CD4-positive, alpha-beta T cell treated with Interleukin-6 for 4 hours (primary cell): Measurements from ENCODE around the gene TRMT13.

Experiments
- DNase-seq: peaks from one replicate; pipeline ENCODE4 v3.0.0-alpha.2; 2020; ENCODE audit warnings: mixed read lengths

The TRMT13 gene, protein sequence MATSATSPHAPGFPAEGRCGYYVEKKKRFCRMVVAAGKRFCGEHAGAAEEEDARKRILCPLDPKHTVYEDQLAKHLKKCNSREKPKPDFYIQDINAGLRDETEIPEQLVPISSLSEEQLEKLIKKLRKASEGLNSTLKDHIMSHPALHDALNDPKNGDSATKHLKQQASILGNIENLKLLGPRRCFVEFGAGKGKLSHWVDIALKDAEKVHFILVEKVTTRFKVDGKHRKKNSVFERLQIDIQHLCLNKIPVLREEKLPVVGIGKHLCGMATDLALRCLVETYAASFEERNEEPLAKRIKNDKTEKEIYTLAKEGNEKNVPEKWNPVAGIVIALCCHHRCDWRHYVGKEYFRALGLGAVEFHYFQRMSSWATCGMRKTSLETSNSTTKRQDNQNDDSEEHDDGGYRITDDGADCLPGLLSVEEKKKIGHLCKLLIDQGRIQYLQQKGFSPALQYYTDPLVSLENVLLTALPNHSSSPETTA

DNA sequence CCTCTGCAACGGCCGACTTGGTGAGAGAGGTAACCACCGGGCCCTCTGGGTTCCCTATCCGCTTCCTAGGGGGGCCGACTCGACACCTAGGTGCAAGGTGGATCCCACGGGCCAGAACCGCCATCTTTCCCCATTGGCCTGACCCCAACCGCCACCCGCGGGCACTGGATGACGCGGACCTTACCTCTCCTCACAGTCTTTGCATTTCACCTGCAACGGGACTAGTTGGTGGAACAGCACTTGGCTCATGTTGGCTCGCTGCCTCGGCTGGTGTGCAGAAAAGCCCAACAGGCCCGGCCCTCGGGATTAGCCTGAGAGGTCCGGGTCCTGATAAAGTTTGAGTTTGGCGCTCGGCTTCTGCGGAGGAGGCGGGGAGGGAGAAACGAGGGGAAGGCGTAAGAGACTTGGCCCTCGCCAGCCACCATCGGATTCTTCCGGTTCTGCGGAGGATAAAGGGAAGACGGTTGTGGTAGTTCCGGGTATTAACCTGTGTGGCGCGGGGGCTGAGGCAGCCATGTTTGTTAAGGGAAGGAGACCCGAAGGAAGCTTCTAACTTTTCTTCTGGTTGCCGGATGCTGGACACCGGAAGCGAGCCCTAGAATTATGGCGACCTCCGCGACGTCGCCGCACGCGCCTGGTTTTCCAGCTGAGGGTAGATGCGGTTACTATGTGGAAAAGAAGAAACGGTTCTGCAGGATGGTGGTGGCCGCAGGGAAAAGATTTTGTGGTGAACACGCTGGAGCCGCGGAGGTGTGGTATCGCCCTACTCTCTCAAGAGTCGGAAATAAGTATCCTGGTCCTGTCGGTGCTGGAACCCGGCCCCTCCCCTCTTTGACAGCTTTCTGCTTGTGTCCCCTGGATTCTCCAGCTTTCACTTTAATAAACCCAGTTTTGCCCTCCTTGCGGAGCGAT lies at the start of gene TRMT13, which contains the start of gene SASS6:
Gene TRMT13, plus strand, starts transcription at position 598 of the 912 bp plus-strand sequence. Its CDS starts 6 bp downstream, at position 604.
Gene SASS6, minus strand, starts transcription at position 365 of the 912 bp plus-strand sequence. Its CDS starts 116 bp downstream, at position 249.
- DNase-seq: peak; percentile 94

- DNase-seq: no peak
Measured at GRCh38 chr1:100087396-100087795, 45.6 kb upstream of the TRMT13 start.

GRCh38 chr1:100089082-100089481 lies 43.9 kb upstream of the TRMT13 start:
- DNase-seq: no peak

- DNase-seq: no peak
Measured at GRCh38 chr1:100090471-100090870, 42.5 kb upstream of the TRMT13 start.

DNA sequence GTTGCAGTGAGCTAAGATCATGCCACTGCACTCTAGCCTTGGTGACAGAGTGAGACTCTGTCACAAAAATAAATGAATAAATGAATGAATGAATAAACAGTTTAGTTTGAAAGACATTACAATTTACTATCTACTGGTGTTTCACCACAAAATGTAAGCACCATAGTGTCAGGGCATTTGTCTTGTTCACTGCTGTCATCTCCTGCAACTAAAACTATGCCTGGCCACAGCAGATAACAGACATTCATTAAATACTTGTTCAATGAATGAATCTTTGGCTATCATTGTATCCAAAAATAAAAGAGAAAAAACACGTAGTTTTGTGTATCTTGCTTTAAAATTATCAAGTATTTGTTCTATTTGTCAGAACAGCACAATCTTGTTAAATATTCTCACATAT lies 32.8 kb upstream of the TRMT13 start:
- DNase-seq: no peak

DNA sequence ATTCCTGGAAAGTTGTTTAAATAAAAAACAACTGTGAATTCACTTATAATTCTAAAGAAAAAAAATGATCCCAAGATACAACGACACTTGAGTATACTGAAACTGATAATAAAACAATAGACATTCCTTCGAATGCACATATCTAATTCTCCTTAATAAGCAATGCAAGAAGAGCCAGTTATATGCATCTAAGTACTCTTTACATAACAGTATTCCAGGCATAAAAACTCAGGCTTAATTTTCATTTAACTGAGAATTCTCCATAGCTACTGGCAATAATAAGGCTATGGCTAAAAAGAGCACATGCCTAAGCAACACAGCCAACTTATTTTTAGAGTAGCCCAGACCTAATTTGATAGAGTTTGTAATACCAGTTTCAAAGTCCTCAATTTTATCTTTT lies 31.4 kb upstream of the TRMT13 start:
- DNase-seq: no peak

DNA sequence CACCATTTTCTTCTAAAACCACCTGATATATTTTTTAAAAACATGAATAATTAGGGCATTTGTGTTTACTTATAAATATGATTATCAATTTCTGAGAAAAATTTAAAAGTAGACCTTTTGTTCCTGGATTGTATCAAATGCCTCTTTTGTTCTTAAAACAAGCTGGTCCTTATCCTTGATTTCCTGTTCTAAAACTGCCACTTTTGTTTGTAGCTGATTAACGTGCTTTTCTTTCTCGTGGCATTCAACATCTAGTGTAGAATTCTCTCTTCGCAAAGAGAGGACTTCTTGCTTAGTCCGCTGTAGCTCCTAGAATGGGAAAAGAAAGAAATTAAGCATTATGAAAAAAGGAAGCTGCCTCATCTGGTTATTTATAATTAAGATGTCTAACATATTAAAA lies 25.3 kb upstream of the TRMT13 start:
- DNase-seq: no peak

GRCh38 chr1:100109554-100110066 lies 23.4 kb upstream of the TRMT13 start:
- no peak for DNase-seq

DNA sequence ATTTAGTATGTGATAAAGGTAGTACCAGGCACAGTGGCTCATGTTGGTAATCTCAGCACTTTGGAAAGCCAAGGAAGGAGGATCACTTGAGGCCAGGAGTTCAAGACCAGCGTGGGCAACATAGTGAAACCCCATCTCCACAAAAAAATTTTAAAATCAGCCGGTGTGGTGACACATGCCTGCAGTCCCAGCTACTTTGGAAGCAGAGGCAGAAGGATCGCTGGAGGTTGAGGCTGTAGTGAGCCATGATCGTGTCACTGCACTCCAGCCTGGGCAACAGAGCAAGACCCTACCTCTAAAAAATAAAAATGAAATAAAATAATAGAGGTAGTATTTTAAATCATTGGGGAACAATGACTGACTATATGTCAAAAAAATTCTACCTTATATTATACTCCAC lies 17.4 kb upstream of the TRMT13 start:
- no peak for DNase-seq

DNA sequence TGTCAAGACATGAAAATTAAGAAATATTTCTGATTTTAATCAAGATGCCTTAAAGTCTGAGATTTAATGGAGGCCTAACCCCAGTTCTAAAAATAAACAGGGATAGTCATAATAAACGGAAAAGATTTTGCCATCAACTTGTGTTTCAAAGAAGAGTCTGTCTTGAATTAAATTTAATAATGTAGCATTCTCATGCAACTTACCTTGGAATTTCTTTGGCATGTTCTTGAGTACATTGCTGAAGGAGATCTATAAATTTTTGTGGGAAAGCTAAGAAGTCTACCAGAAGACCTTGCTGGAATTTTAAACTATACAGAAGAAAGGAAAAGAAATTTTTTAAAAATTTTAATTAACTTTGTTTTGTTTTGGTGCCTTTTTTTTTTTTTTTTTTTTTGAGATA lies 10.8 kb upstream of the TRMT13 start:
- DNase-seq: no peak

DNA sequence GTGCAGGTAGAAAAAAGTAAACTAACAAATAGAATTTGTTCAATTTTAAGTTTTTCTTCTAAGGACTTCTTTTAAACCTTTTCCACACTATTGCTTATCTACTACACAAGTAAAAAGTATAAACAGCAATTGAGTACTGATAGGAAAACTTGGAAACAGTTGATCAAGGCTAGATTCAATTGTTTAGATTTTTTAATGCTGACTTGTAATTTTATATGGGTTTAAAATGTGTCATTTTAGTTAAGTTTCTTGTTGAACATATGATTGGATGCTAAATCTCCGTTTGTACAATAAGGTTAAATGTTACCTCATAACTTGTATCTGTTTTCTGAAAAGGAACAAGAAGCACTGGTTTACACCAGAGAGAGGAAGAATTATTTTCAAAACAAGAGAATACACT lies 5.7 kb upstream of the TRMT13 start:
- DNase-seq: no peak

GRCh38 chr1:100130552-100131077 lies 2.3 kb upstream of the TRMT13 start:
- DNase-seq: no peak

DNA sequence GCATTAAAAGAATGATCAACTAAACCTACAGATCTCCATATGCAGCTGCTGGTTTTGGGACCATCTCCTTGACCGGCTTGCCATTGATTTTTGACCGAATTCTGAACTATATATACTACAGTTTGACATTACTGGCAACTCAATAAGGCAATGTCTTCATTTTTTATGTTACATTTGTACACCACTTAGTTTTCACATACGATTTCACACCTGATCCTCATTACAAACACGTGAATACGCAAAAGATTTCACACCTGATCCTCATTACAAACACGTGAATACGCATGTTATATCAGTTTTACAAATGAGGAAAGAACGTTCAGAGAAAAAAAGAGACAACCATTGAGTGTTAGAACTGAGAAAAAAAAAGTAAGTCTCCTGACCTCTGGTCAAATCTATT lies 1.3 kb upstream of the TRMT13 start:
- no peak for DNase-seq

- DNase-seq: no peak
Measured at GRCh38 chr1:100134872-100135271, 1.9 kb downstream of the TRMT13 start.

DNA sequence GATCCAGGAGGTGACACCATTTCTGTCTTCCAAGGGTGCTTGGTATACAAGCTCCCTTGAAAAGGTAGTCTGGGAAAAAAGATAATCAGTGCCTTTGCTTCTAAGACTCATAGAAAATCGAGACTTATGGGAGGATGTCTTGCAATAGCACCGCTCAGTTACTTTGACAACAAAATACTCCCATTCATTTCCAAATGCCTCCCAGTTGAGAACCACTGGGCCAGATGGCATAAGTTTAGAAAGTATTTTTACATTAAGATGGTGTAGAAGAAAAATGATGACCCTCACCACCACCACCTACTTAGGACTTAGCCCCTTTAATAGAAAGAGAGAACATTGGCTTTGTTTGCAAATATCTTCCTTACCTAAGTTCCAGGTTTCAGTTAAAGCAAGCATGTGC lies 4.6 kb downstream of the TRMT13 start:
- no peak for DNase-seq

GRCh38 chr1:100141192-100141591 lies 8.2 kb downstream of the TRMT13 start:
- no peak for DNase-seq

GRCh38 chr1:100142343-100142742 lies 9.4 kb downstream of the TRMT13 start:
- no peak for DNase-seq

DNA sequence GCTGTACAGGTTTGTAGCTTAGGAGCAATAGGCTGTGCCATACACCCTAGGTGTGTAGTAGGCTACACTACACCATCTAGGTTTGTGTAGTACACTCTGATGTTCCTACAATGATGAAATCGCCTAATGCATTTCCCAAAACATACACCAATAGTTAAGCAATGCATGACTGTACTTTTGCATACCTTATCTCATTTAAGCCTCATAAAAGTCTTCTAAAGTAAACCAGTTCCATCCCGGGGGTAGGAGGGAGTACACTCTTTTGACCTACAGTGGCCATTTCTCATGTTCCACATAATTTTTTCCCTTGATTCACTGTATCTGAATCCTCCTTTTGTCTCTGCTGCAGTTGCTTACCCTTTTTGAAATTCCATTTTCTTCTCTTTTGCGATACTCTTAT lies 12.2 kb downstream of the TRMT13 start:
- no peak for DNase-seq

DNA sequence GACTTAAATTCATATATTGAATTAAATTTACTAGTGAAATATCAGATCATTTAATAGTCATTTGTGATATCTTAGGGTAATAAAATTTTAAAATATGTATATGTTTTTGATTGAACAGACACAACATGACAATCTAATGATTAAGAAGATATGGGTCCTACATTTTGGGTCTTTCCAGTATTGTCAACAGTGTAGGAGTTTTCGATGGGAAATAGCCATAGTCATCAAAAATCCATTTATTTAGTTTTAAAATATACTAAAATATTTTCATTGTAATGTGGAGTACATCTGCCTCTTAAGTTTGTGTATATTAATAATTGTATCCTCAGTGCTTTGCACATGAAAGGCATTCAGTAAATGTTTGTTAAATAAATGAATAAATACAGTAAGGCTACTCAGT lies 14.0 kb downstream of the TRMT13 start:
- DNase-seq: no peak

- DNase-seq: no peak
Measured at GRCh38 chr1:100147875-100148274, 14.9 kb downstream of the TRMT13 start.

DNA sequence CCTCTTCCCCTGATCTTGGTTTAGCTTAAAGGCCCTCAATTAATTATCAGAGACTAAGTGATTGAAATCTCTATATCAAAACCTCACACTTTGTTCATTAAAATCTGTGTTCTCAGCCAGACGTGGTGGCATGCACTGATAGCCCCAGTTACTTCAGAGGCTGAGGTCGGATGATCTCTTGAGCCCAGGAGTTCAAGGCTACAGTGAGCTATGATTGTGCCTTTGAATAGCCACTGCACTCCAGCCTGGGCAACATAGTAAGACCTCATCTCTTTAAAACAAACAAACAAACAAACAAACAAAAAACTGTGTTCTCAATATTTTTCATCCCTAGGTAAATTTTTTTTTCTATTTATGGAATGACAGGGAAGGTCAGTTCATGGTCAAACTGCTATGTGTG lies 18.7 kb downstream of the TRMT13 start:
- DNase-seq: no peak

DNA sequence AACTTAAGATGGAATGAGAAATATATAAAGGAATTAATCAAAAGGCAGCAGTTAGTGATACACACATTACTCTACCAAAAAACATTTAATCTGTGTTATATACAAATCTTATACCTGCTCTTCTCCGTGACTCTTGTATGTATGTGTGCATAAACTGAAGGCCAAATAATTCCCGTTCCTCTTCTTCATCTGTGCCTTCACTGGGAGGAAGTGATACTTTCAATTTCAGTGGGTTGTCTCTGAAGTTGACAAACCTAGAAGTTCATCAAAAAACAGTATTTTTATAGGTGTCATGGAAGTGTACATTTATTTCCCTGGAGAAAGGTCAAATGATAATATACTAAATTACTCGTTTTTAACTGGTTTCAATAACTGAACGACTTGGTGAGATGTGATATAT lies 19.3 kb downstream of the TRMT13 start:
- DNase-seq: no peak

DNA sequence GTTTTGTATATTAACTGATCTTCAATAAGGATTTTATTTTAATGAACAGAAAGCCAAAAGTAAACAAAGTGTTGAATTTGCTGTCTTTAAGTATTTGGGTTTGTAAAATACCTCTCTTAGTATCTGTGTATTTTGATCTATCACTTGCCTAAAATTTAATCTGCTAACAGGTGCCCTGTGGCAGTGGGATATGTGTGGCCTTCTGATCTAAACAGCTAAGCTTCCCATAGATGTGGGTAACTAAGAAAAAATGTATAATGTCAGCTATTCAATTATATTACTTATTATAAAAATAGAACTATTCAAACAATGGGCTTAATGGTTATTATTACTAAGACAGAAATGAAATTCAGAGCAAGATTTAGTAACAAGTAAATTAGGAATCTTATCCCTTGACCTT lies 29.9 kb downstream of the TRMT13 start:
- DNase-seq: no peak
